ENCODE results near the gene SERPINB5.

SERPINB5 gene

DNA sequence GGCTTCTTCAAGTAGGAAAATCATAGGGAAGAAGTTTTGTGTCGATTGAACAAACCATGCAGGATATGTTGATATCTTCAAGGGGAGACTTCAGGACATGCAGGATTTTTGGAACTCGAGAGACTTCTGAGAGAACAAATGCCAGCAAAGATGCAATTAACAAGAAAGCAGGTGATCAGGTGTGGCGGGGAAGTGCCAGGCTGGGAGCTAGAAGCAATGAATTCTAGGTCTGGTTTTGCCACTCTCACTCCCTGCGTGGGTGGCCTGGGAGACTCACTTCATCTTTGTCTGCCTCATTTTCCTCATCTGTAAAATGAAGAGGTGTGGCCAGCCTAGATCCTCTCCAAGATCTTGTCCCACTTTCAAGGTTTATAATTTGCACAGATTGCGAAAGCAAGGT, 3.1 kb downstream of the SERPINB5 start:
- Histone ChIP-seq H3K79me2 (ENCODE audit: insufficient read depth, low read length) (no peaks in the 10 kb centered on the region), H4K20me1 (ENCODE audit: insufficient read depth, low read length, poor library complexity, severe bottlenecking) (no peaks in the 10 kb centered on the region), H2AFZ (ENCODE audit: low read length) (no peak overlapping the region), H3F3A (ENCODE audit: low read depth) (no peaks in the 10 kb centered on the region), H3K4me3 (ENCODE audit: low read length, poor library complexity, severe bottlenecking) (no peak overlapping the region), H3K36me3 (ENCODE audit: insufficient read depth, low read length) (no peaks in the 10 kb centered on the region), H3K9me2 (replicated peaks; ENCODE audit: low read depth, low read length) (no peaks in the 10 kb centered on the region), H3K9ac (ENCODE audit: low read depth, low read length, poor library complexity, severe bottlenecking) (no peak overlapping the region), H3K9me3 (ENCODE audit: insufficient read depth, low read depth, low read length) (no peaks in the 10 kb centered on the region), H3K27me3 (ENCODE audit: insufficient read depth, low read length, poor library complexity, severe bottlenecking) (no peaks in the 10 kb centered on the region), H3K4me2 (ENCODE audit: low read depth, low read length, poor library complexity, severe bottlenecking) (no peak overlapping the region), H3K4me1 (ENCODE audit: insufficient read depth, low read length, poor library complexity, severe bottlenecking) (peaks cover 4% of the 10 kb centered on the region)
- TF ChIP-seq, protein P1, sequence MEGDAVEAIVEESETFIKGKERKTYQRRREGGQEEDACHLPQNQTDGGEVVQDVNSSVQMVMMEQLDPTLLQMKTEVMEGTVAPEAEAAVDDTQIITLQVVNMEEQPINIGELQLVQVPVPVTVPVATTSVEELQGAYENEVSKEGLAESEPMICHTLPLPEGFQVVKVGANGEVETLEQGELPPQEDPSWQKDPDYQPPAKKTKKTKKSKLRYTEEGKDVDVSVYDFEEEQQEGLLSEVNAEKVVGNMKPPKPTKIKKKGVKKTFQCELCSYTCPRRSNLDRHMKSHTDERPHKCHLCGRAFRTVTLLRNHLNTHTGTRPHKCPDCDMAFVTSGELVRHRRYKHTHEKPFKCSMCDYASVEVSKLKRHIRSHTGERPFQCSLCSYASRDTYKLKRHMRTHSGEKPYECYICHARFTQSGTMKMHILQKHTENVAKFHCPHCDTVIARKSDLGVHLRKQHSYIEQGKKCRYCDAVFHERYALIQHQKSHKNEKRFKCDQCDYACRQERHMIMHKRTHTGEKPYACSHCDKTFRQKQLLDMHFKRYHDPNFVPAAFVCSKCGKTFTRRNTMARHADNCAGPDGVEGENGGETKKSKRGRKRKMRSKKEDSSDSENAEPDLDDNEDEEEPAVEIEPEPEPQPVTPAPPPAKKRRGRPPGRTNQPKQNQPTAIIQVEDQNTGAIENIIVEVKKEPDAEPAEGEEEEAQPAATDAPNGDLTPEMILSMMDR (conservative IDR thresholded peaks at IDR 0.05; ENCODE audit: low read length) = no peak
- no peak for TF ChIP-seq EZH2phosphoT487 (IDR thresholded peaks at IDR 0.05; ENCODE audit: borderline replicate concordance)

DNA sequence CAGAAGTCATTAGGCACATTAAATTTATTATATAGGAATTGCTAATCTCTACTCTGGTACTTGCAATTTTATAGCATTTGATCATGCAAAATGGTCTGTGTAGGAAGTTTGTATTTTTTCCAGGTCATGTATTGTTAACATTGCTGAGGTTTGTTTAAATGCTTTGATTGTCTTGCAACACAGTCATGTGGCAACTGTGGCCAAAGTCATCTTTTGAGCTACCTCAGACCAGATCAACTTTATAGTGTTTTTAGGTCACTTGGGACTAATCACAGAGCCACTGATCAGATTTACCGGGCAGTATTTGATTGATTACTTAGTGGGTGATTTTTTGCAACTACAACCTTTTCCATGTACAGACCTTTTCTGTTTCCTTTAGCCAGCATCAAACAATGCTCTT, 3.7 kb downstream of the SERPINB5 start:
- Histone ChIP-seq H3F3A (ENCODE audit: low read depth) (no peaks in the 10 kb centered on the region), H3K4me2 (ENCODE audit: low read depth, low read length, poor library complexity, severe bottlenecking) (no peak overlapping the region), H4K20me1 (ENCODE audit: insufficient read depth, low read length, poor library complexity, severe bottlenecking) (no peaks in the 10 kb centered on the region), H3K36me3 (ENCODE audit: insufficient read depth, low read length) (no peaks in the 10 kb centered on the region), H3K27me3 (ENCODE audit: insufficient read depth, low read length, poor library complexity, severe bottlenecking) (no peaks in the 10 kb centered on the region), H3K4me3 (ENCODE audit: low read length, poor library complexity, severe bottlenecking) (no peak overlapping the region), H2AFZ (ENCODE audit: low read length) (no peak overlapping the region), H3K4me1 (ENCODE audit: insufficient read depth, low read length, poor library complexity, severe bottlenecking) (peaks cover 4% of the 10 kb centered on the region), H3K9ac (ENCODE audit: low read depth, low read length, poor library complexity, severe bottlenecking) (no peak overlapping the region), H3K9me3 (ENCODE audit: insufficient read depth, low read depth, low read length) (no peaks in the 10 kb centered on the region), H3K79me2 (ENCODE audit: insufficient read depth, low read length) (no peaks in the 10 kb centered on the region), H3K9me2 (replicated peaks; ENCODE audit: low read depth, low read length) (no peaks in the 10 kb centered on the region)
- TF ChIP-seq, protein P1 (conservative IDR thresholded peaks at IDR 0.05; ENCODE audit: low read length) = no peak
- no peak for TF ChIP-seq EZH2phosphoT487 (IDR thresholded peaks at IDR 0.05; ENCODE audit: borderline replicate concordance)

- Histone ChIP-seq H3K9me3 (ENCODE audit: insufficient read depth, low read depth, low read length) (no peaks in the 10 kb centered on the region), H3F3A (ENCODE audit: low read depth) (no peaks in the 10 kb centered on the region), H3K9me2 (replicated peaks; ENCODE audit: low read depth, low read length) (no peaks in the 10 kb centered on the region), H3K4me2 (ENCODE audit: low read depth, low read length, poor library complexity, severe bottlenecking) (no peak overlapping the region), H3K4me1 (ENCODE audit: insufficient read depth, low read length, poor library complexity, severe bottlenecking) (peaks cover 4% of the 10 kb centered on the region), H3K27me3 (ENCODE audit: insufficient read depth, low read length, poor library complexity, severe bottlenecking) (no peaks in the 10 kb centered on the region), H4K20me1 (ENCODE audit: insufficient read depth, low read length, poor library complexity, severe bottlenecking) (no peaks in the 10 kb centered on the region), H3K9ac (ENCODE audit: low read depth, low read length, poor library complexity, severe bottlenecking) (no peak overlapping the region), H3K4me3 (ENCODE audit: low read length, poor library complexity, severe bottlenecking) (no peak overlapping the region), H2AFZ (ENCODE audit: low read length) (no peak overlapping the region), H3K79me2 (ENCODE audit: insufficient read depth, low read length) (no peaks in the 10 kb centered on the region), H3K36me3 (ENCODE audit: insufficient read depth, low read length) (no peaks in the 10 kb centered on the region)
- TF ChIP-seq EZH2phosphoT487 (IDR thresholded peaks at IDR 0.05; ENCODE audit: borderline replicate concordance) = no peak
- TF ChIP-seq, protein P1 (conservative IDR thresholded peaks at IDR 0.05; ENCODE audit: low read length) = no peak
Observed at GRCh38 chr18:63480915-63481314, 4.2 kb downstream of the SERPINB5 start.

Data from Loucy (cell line).